Progenitor cell of endocrine pancreas (in vitro differentiated cells): ENCODE measurements around the gene KIR3DL3. TPM values are rescaled to one million over a fixed set of nuclear protein-coding genes. Genes with fewer than 3 reads are reported as not detected.
"Not testable (repeated sequence)": the region's sequence is repeated elsewhere in the genome, so short reads cannot be mapped to it uniquely, and the experiment has no call there.

Experiments used
- DNase-seq: peaks from one replicate; pipeline ENCODE4 v3.0.0; 2021; ENCODE audit warnings: low spot score; ENCODE audit not compliant: unreplicated experiment
- H3K27ac Mint-ChIP-seq: 2 replicates; pipeline ENCODE4 v1.8.0; 2021; ENCODE audit warnings: mild to moderate bottlenecking, moderate library complexity, mixed read lengths
- H3K27me3 Mint-ChIP-seq: 2 replicates; pipeline ENCODE4 v1.8.0; 2021; ENCODE audit warnings: mixed read lengths
- H3K36me3 Mint-ChIP-seq: 2 replicates; pipeline ENCODE4 v1.8.0; 2022; ENCODE audit warnings: mixed read lengths; ENCODE audit not compliant: insufficient read depth
- H3K4me1 Mint-ChIP-seq: 2 replicates; pipeline ENCODE4 v1.8.0; 2021; ENCODE audit warnings: low read depth, mixed read lengths
- H3K4me3 Mint-ChIP-seq: 2 replicates; pipeline ENCODE4 v1.8.0; 2021; ENCODE audit warnings: low read depth, mild to moderate bottlenecking, moderate library complexity, mixed read lengths
- H3K9me3 Mint-ChIP-seq: 2 replicates; pipeline ENCODE4 v1.8.0; 2021; ENCODE audit warnings: low read depth, mixed read lengths
- long read RNA-seq: library from polyadenylated mRNA; unstranded; transcript quantifications from one replicate; pipeline ENCODE4 v2.0.0, GENCODE V29; 2020
- total RNA-seq: library from RNA; stranded (reverse); gene quantifications from 2 replicates; pipeline ENCODE4 v1.2.1, GENCODE V29; 2021
- TF ChIP-seq, protein P1 (sequence below): fragments of 200-600 bp; sonication (generic); IDR thresholded peaks from one replicate; pipeline ENCODE4 v1.5.0; 2021; ENCODE audit warnings: antibody characterized with exemption, mild to moderate bottlenecking; ENCODE audit not compliant: unreplicated experiment

KIR3DL3 gene
- total RNA-seq: not detected in 2 replicates
- long read RNA-seq: 0 reads

DNA sequence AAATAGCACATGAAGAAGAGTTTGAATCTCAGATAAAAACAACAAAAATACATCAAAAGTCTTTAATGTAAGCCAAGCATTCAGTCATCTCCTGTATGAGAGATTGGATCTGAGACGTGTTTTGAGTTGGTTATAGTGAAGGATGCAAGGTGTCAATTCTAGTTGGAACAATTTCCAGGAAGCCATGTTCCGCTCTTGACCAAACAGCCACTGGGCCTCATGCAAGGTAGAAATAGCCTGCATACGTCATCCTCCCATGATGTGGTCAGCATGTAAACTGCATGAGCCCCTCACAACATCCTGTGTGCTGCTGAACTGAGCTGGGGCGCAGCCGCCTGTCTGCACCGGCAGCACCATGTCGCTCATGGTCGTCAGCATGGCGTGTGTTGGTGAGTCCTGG is at the start of gene KIR3DL3:
KIR3DL3 (plus strand) TSS at position 301 of the 400 bp plus-strand sequence; CDS start at position 356, 55 bp downstream.
- Mint-ChIP-seq H3K27me3 (no peaks in the 10 kb centered on the region), H3K4me3 (no peak within 1 kb of the TSS), H3K27ac (no peak within 1 kb of the TSS), H3K9me3 (peaks cover 73% of the 10 kb centered on the region), H3K36me3 (peaks cover 11% of the 10 kb centered on the region), H3K4me1 (no peaks in the 10 kb centered on the region)
- DNase-seq: no peak
- TF ChIP-seq, protein P1, sequence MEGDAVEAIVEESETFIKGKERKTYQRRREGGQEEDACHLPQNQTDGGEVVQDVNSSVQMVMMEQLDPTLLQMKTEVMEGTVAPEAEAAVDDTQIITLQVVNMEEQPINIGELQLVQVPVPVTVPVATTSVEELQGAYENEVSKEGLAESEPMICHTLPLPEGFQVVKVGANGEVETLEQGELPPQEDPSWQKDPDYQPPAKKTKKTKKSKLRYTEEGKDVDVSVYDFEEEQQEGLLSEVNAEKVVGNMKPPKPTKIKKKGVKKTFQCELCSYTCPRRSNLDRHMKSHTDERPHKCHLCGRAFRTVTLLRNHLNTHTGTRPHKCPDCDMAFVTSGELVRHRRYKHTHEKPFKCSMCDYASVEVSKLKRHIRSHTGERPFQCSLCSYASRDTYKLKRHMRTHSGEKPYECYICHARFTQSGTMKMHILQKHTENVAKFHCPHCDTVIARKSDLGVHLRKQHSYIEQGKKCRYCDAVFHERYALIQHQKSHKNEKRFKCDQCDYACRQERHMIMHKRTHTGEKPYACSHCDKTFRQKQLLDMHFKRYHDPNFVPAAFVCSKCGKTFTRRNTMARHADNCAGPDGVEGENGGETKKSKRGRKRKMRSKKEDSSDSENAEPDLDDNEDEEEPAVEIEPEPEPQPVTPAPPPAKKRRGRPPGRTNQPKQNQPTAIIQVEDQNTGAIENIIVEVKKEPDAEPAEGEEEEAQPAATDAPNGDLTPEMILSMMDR: no peak

- peaks cover 15% of the 10 kb centered on the region for H3K9me3 Mint-ChIP-seq
Measured at GRCh38 chr19:54676210-54676834, 47.9 kb upstream of the KIR3DL3 start.

DNA sequence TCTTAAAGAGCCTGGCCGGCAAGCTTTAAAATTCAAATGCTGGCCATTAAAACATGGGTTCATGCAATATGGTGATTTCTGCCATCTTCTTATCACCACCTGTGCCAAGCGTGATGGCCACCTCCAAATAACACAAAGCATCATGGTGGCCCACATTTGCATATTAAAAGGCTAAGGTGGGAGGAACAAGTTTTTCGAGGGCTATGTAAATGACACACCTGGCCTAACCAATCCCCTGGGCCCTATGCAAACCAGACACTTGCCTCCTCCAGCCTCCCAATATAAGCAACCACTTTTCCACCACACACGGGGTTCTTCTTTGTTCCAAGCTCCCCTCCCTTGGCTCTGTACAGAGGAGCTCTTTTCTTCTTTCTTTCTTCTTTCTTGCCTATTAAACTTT is 47.0 kb upstream of the KIR3DL3 start:
- Mint-ChIP-seq H3K9me3 (peaks cover 18% of the 10 kb centered on the region), H3K27me3 (no peaks in the 10 kb centered on the region), H3K27ac (no peak overlapping the region), H3K36me3 (no peaks in the 10 kb centered on the region), H3K4me1 (no peaks in the 10 kb centered on the region), H3K4me3 (no peak overlapping the region)
- no peak for DNase-seq
- TF ChIP-seq, protein P1: no peak

More at GRCh38 chr19:54676210-54676834, 47.9 kb upstream of the KIR3DL3 start:
- not testable (repeated sequence) for H3K4me3 Mint-ChIP-seq, H3K4me1 Mint-ChIP-seq, H3K27me3 Mint-ChIP-seq, DNase-seq, H3K36me3 Mint-ChIP-seq, H3K27ac Mint-ChIP-seq
- TF ChIP-seq, protein P1: peak; percentile 61

- not testable (repeated sequence) for H3K4me1 Mint-ChIP-seq, H3K27ac Mint-ChIP-seq, H3K27me3 Mint-ChIP-seq, DNase-seq, H3K4me3 Mint-ChIP-seq, H3K36me3 Mint-ChIP-seq
- peaks cover 38% of the 10 kb centered on the region for H3K9me3 Mint-ChIP-seq
Measured at GRCh38 chr19:54681596-54681995, 42.6 kb upstream of the KIR3DL3 start.

- no peaks in the 10 kb centered on the region for H3K27me3 Mint-ChIP-seq
- H3K4me3 Mint-ChIP-seq: no peak overlapping the region
- no peaks in the 10 kb centered on the region for H3K36me3 Mint-ChIP-seq
- DNase-seq: no peak
- H3K4me1 Mint-ChIP-seq: no peaks in the 10 kb centered on the region
- H3K27ac Mint-ChIP-seq: no peak overlapping the region
- TF ChIP-seq, protein P1: no peak
- peaks cover 40% of the 10 kb centered on the region for H3K9me3 Mint-ChIP-seq
Measured at GRCh38 chr19:54682306-54682856, 41.9 kb upstream of the KIR3DL3 start.

- DNase-seq: no peak
- Mint-ChIP-seq H3K4me1 (no peaks in the 10 kb centered on the region), H3K9me3 (peaks cover 42% of the 10 kb centered on the region), H3K36me3 (peaks cover 1% of the 10 kb centered on the region), H3K27me3 (no peaks in the 10 kb centered on the region), H3K27ac (no peak overlapping the region), H3K4me3 (no peak overlapping the region)
- TF ChIP-seq, protein P1: no peak
Measured at GRCh38 chr19:54684527-54684926, 39.7 kb upstream of the KIR3DL3 start.
